ENCODE results near the gene CNTNAP2. TPM values are rescaled to one million over a fixed set of nuclear protein-coding genes. Genes with fewer than 3 reads are reported as not detected.

Gene CNTNAP2
- total and polyA plus RNA-seq, 2 of the 13 experiments (the other 11 are each of a cell fraction or from before 2014, with no cell fraction given), result 0.40 to 0.42 TPM

GRCh38 chr7:148173369-148173768, 2056.8 kb downstream of the CNTNAP2 start (continued):
- no peak for TF ChIP-seq RBM39 (IDR thresholded peaks at IDR 0.05; ENCODE audit: low read depth, low read length, poor library complexity, severe bottlenecking)
- no peak for TF ChIP-seq PRDM15 (CRISPR knock-in tag; IDR thresholded peaks at IDR 0.05)

- no peak overlapping the region for H2AFZ ChIP-seq (ENCODE audit: low read length)
- FAIRE-seq, result no peak
These were observed 2057.8 kb downstream of the CNTNAP2 start for GRCh38 chr7:148174376-148174775.

More at GRCh38 chr7:148174376-148174775, 2057.8 kb downstream of the CNTNAP2 start:
- BruUV-seq (replicated peaks), result no TSS peak
- no peaks in the 10 kb centered on the region for H3K27me3 ChIP-seq (ENCODE audit: control insufficient read depth in 1 of 2, insufficient read depth in 2 of 2, low read length in 2 of 2)
- H3K4me2 ChIP-seq (ENCODE audit: low read depth, low read length), result no peak overlapping the region
- H3K27ac ChIP-seq (ENCODE audit: extremely low read length, insufficient read depth, low read length), result no peak overlapping the region
- TF ChIP-seq ZNF543 (CRISPR knock-in tag; IDR thresholded peaks at IDR 0.05) (no peak), CSRNP1 (CRISPR knock-in tag; IDR thresholded peaks at IDR 0.05) (no peak), NFE2L1 (CRISPR knock-in tag; IDR thresholded peaks at IDR 0.05; ENCODE audit: borderline replicate concordance) (no peak), ZBTB20 (CRISPR knock-in tag; IDR thresholded peaks at IDR 0.05; ENCODE audit: borderline replicate concordance, low read depth) (no peak), GFI1 (CRISPR knock-in tag; IDR thresholded peaks at IDR 0.05; ENCODE audit: borderline replicate concordance) (no peak)
- H3K79me2 ChIP-seq (ENCODE audit: insufficient read depth, low read length), result no peaks in the 10 kb centered on the region
- H4K20me1 ChIP-seq (ENCODE audit: insufficient read depth, low read length), result no peaks in the 10 kb centered on the region
- H3K4me3 ChIP-seq (replicated peaks in 1 of 3; ENCODE audit: insufficient read depth in 1 of 3, low read depth in 2 of 3, low read length in 3 of 3), result no peak overlapping the region
- no peaks in the 10 kb centered on the region for H3K4me1 ChIP-seq (ENCODE audit: insufficient read depth, low read length)
- H3K9ac ChIP-seq (ENCODE audit: insufficient read depth, low read depth, low read length), result no peak overlapping the region
- CTCF ChIA-PET (ENCODE audit: low intra/inter-chr PET ratio, low total read pairs), result no interaction called here
- no peaks in the 10 kb centered on the region for H3K9me3 ChIP-seq (ENCODE audit: low read length)
- DNase-seq (ENCODE audit: low spot score), result no peak
- ATAC-seq, result no peak
- 39% methylated on average over 7 of the region's 8 CpGs for WGBS (ENCODE audit: low lambda C conversion rate)
- POLR2A ChIA-PET, result no interaction called here
- in situ Hi-C loops (cut with HindIII; ENCODE audit: extremely low pct_ligation_motif_present, low pct_unique_long_range_greater_than_20kb) (no loop called here), intact Hi-C loops (cut with micrococcal nuclease; ENCODE audit: unreplicated experiment) (no loop called here)
- H3K36me3 ChIP-seq (replicated peaks in 1 of 2; ENCODE audit: control insufficient read depth in 1 of 2, insufficient read depth in 2 of 2, low read length in 2 of 2), result no peaks in the 10 kb centered on the region
